Astrocyte of the cerebellum (primary cell): Measurements from ENCODE around the gene SLC2A8.

ENCODE experiments used
- DNase-seq: peaks from one replicate; pipeline ENCODE4 v3.0.0-alpha.2; 2011; ENCODE audit warnings: low read depth
- H3K4me3 ChIP-seq: 2 replicates; pipeline ENCODE4 v1.5.1; 2011; ENCODE audit warnings: mild to moderate bottlenecking, low read depth, low read length, moderate library complexity
- CTCF ChIP-seq: IDR thresholded peaks from 2 replicates; pipeline ENCODE4 v1.5.1; 2012; ENCODE audit warnings: low read length, low read depth, moderate library complexity, mild to moderate bottlenecking; ENCODE audit errors: missing control alignments
- in situ Hi-C: cut with HindIII; loops from 2 replicates; pipeline ENCODE4 v1.10.0; 2017; ENCODE audit warnings: low sequenced_read_pairs

The SLC2A8 gene

GRCh38 chr9:127380479-127380878, 16.5 kb upstream of the SLC2A8 start:
- no peak for TF ChIP-seq CTCF
- no peak for DNase-seq
- H3K4me3 ChIP-seq = no peak overlapping the region
- in situ Hi-C loops = no loop called here

- TF ChIP-seq CTCF = no peak
- H3K4me3 ChIP-seq = no peak overlapping the region
- in situ Hi-C loops = no loop called here
- DNase-seq = no peak
Observed at GRCh38 chr9:127382541-127382940, 14.4 kb upstream of the SLC2A8 start.

- no peak for TF ChIP-seq CTCF
- in situ Hi-C loops = no loop called here
- no peak for DNase-seq
- H3K4me3 ChIP-seq = no peak overlapping the region
Observed at GRCh38 chr9:127384016-127384730, 12.8 kb upstream of the SLC2A8 start.

- DNase-seq = no peak
- in situ Hi-C loops = no loop called here
- TF ChIP-seq CTCF = no peak
- no peak overlapping the region for H3K4me3 ChIP-seq
Observed at GRCh38 chr9:127384901-127385300, 12.1 kb upstream of the SLC2A8 start.

GRCh38 chr9:127386249-127386648, 10.7 kb upstream of the SLC2A8 start:
- DNase-seq = no peak
- in situ Hi-C loops = no loop called here
- TF ChIP-seq CTCF = no peak
- no peak overlapping the region for H3K4me3 ChIP-seq

GRCh38 chr9:127386981-127387380, 10.0 kb upstream of the SLC2A8 start:
- in situ Hi-C loops = no loop called here
- no peak for TF ChIP-seq CTCF
- no peak overlapping the region for H3K4me3 ChIP-seq
- DNase-seq = no peak
